RWPE1 (cell line): ENCODE measurements around the gene ATF1.

Experiments
- CTCF ChIA-PET: fragments of 350-600 bp; sonication (Branson Sonifier 250); formaldehyde crosslinking; extraction: SDS; loops from one replicate; lab custom pipeline; 2021; lab: Yijun Ruan, JAX
- POLR2A ChIA-PET: fragments of 400-600 bp; formaldehyde crosslinking; extraction: SDS; loops from one replicate; lab custom pipeline; 2020; ENCODE audit warnings: antibody characterized with exemption; ENCODE audit not compliant: low non-redundant PET; lab: Yijun Ruan, JAX
- DNase-seq: peaks from one replicate; pipeline ENCODE4 v3.0.0; 2012; ENCODE audit warnings: low spot score
- H3K27ac ChIP-seq: fragments of 450-650 bp; 2 replicates; pipeline ENCODE4 v1.5.1; 2017
- CTCF ChIP-seq: fragments of 450-650 bp; conservative IDR thresholded peaks from 2 replicates; pipeline ENCODE4 v1.5.1; 2017; ENCODE audit warnings: low read depth, mild to moderate bottlenecking

ATF1 gene

DNA sequence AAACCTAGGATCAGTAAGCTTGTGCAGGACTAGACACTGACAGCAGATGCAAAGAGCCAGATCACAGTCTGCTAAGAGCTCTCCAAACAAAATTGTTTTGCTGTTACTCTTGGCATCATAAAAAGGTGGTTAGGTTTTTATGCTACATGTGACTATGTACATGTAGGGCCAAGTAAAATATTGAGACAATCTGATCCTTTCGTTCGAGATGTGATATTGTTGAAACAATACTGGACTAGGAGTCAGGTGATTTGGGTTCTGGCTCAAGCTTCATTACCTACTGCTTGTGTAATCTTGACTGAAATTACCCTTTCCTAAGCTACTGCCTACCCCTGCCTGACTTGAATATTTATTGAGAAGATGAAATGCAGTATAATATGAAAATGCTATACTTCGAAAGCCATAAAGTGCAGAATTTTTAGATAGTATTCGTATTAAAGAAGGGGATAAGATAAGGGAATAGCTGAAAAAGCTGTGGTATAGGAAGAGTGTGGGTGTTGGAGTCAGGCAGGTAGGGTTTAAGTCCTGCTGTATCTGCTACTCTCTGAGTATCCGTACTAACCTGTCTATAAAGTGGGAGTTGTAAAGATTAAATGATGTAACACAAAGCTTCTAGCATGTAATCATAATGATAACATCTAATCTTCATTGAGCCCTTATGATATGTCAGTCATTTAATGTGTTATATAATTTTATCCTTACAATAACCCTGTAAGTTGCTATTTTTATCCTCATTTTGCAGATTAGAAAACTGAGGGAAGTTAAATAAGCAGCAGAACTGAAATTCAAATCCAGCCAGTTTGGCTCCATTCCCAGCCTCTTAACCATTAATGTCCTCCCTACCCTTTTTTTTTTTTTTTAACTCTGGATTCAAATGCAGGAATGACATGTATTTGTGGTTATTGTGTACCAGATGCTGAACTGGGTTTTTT is 38.6 kb upstream of the ATF1 start:
- no peak for TF ChIP-seq CTCF
- no peak for DNase-seq
- no peak overlapping the region for H3K27ac ChIP-seq
- POLR2A ChIA-PET, result interaction anchor here (1.1 kb wide), 1 partner anchor 9 kb away, joined by 8 read pairs; no protein-coding TSS in a partner anchor
- CTCF ChIA-PET, result no interaction called here

- H3K27ac ChIP-seq, result no peak overlapping the region
- POLR2A ChIA-PET, result no interaction called here
- DNase-seq, result peak; percentile 17
- CTCF ChIA-PET, result interaction anchor here (0.6 kb wide), 1 partner anchor 23 kb away, joined by 3 read pairs; no protein-coding TSS in a partner anchor
- TF ChIP-seq CTCF, result no peak
Observed at GRCh38 chr12:50727466-50727865, 36.4 kb upstream of the ATF1 start.

DNA sequence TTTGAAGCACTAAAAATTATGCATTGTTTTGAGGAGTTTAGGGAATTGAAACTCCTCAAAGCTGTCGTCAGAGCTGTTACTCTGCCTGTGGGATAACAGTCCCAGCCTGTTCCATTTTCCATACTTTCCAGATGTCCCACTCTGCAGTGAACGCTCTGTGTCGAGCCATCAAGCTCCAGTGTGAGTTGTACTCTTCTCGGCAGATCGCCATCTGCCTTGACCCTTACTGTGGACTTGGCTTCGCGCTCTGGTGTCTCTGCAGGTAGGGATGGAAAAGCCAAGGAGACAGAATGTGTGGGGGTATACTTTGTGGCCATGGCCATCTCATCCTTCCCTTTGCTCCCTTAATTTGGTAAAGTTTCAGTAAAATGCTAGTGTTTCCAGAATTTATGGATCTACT is 35.5 kb upstream of the ATF1 start:
- ChIA-PET CTCF (no interaction called here), POLR2A (no interaction called here)
- TF ChIP-seq CTCF, result no peak
- no peak overlapping the region for H3K27ac ChIP-seq
- DNase-seq, result no peak

DNA sequence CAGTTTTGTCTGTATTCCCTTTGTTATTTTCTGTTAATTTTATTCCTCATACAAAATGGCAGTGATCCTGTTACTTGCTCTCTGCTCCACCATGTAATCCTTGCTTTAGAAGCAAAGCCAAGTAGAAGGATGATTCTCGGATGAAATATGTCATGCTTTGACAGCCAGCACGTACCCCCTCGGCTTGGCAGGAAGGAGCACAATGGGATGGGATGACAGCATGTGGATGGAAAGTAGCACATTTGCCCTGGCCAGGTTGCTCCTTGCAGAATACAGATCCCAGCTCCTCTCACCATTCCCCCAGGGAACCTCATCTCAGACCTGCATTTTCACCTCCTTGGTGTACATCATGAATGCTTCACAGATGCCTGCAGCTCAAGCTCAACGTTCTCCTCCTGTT is 35.1 kb upstream of the ATF1 start:
- no peak for DNase-seq
- no peak overlapping the region for H3K27ac ChIP-seq
- ChIA-PET CTCF (no interaction called here), POLR2A (no interaction called here)
- no peak for TF ChIP-seq CTCF

DNA sequence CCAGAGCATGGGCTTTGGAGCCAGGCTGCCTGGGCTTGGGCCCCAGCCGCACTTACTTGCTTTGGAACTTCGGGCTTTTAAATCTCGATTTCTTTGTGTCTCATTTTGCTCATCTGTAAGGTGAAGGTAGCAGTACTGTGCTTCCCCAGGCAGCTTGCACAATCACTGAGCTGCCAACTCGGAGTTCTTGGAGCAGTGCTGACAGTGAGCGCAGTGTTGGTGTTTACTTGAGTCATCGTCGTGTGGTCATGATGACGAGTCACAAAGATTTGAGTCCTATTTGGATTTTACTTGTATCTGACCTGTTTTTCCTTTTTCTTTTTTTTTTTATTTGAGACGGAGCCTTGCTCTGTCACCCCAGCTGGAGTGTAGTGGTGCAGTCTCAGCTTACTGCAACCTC is 31.3 kb upstream of the ATF1 start:
- TF ChIP-seq CTCF, result no peak
- CTCF ChIA-PET, result interaction anchor here (0.6 kb wide), 1 partner anchor 570 kb away, joined by 3 read pairs; no protein-coding TSS in a partner anchor
- peak overlapping the region; percentile 22 for H3K27ac ChIP-seq
- DNase-seq, result peak; percentile 55
- POLR2A ChIA-PET, result no interaction called here

DNA sequence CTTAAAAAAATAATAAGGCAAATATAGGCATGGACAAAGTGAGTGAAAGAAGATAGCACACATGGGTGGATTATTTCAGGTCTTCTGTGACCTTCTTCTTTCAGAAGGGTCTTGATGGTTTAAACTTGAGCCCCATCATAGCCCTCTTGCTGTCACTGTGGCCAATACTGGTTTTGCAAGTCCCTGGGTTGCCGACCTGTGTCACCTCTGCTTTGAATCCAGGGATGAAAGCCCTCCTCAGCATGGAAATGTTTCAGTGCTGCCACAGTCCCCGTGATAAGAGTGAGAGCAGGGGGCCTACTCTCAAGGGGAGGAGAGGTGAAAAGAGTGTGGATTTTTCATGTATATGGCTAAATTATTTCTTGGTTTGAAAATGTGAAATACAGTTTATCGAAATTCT is 30.2 kb upstream of the ATF1 start:
- DNase-seq, result no peak
- ChIA-PET POLR2A (no interaction called here), CTCF (interaction anchor here (0.8 kb wide), 1 partner anchor 167 kb away, joined by 3 read pairs; no protein-coding TSS in a partner anchor)
- TF ChIP-seq CTCF, result no peak
- H3K27ac ChIP-seq, result no peak overlapping the region
